HG03520 (cell line): ENCODE data around the gene SRSF11.
"Not testable (repeated sequence)": the region's sequence is repeated elsewhere in the genome, so short reads cannot be mapped to it uniquely, and the experiment has no call there.

Experiments
- ATAC-seq: cut with Tn5 transposase; IDR thresholded peaks from one replicate; pipeline ENCODE4 v1.9.1; 2021; ENCODE audit warnings: mild to moderate bottlenecking, moderate library complexity; ENCODE audit not compliant: unreplicated experiment

The SRSF11 gene

GRCh38 chr1:70221238-70222121, at the start of gene SRSF11:
Gene SRSF11 (plus strand): TSS chr1:70221380. CDS start chr1:70221637, 257 bp downstream.
- ATAC-seq = peak; percentile 90

- no peak for ATAC-seq
These were observed 49.7 kb upstream of the SRSF11 start for GRCh38 chr1:70171512-70171911.

GRCh38 chr1:70185181-70185580, 36.0 kb upstream of the SRSF11 start:
- not testable (repeated sequence) for ATAC-seq

GRCh38 chr1:70188522-70188921, 32.7 kb upstream of the SRSF11 start:
- ATAC-seq = no peak

- ATAC-seq = no peak
These were observed 31.0 kb upstream of the SRSF11 start for GRCh38 chr1:70190180-70190579.

- not testable (repeated sequence) for ATAC-seq
These were observed 28.7 kb upstream of the SRSF11 start for GRCh38 chr1:70192446-70192845.

- no peak for ATAC-seq
These were observed 26.6 kb upstream of the SRSF11 start for GRCh38 chr1:70194601-70195000.

- ATAC-seq = peak; percentile 83
These were observed 25.8 kb upstream of the SRSF11 start for GRCh38 chr1:70195342-70195741.

GRCh38 chr1:70196333-70196732, 24.8 kb upstream of the SRSF11 start:
- ATAC-seq = no peak

GRCh38 chr1:70200065-70200464, 21.1 kb upstream of the SRSF11 start:
- no peak for ATAC-seq

- no peak for ATAC-seq
These were observed 18.9 kb upstream of the SRSF11 start for GRCh38 chr1:70202173-70202758.

- no peak for ATAC-seq
These were observed 17.0 kb upstream of the SRSF11 start for GRCh38 chr1:70204139-70204538.

- ATAC-seq = no peak
These were observed 16.6 kb upstream of the SRSF11 start for GRCh38 chr1:70204600-70204999.

GRCh38 chr1:70205071-70205433, 16.1 kb upstream of the SRSF11 start:
- ATAC-seq = peak; percentile 32

GRCh38 chr1:70205434-70206118, 15.6 kb upstream of the SRSF11 start, which contains the start of gene LRRC40:
Gene LRRC40 (minus strand): TSS chr1:70205579. CDS start chr1:70205540, 39 bp downstream.
- ATAC-seq = peak; percentile 82

- ATAC-seq = not testable (repeated sequence)
These were observed 14.3 kb upstream of the SRSF11 start for GRCh38 chr1:70206833-70207232.

GRCh38 chr1:70207492-70207891, 13.7 kb upstream of the SRSF11 start:
- ATAC-seq = no peak

GRCh38 chr1:70208292-70208691, 12.9 kb upstream of the SRSF11 start:
- ATAC-seq = no peak

GRCh38 chr1:70210820-70211219, 10.4 kb upstream of the SRSF11 start:
- ATAC-seq = no peak

- no peak for ATAC-seq
These were observed 9.6 kb upstream of the SRSF11 start for GRCh38 chr1:70211541-70211940.

GRCh38 chr1:70220015-70220414, 1.2 kb upstream of the SRSF11 start:
- no peak for ATAC-seq
